ENCODE results near the gene STAT5B. TPM values are rescaled to one million over a fixed set of nuclear protein-coding genes. Genes with fewer than 3 reads are reported as not detected.

Gene STAT5B
- total and polyA plus RNA-seq, 9 of the 15 experiments (the other 6 are each of a cell fraction or from before 2014, with no cell fraction given): 20.8 to 176 (median 92.4) TPM

DNA sequence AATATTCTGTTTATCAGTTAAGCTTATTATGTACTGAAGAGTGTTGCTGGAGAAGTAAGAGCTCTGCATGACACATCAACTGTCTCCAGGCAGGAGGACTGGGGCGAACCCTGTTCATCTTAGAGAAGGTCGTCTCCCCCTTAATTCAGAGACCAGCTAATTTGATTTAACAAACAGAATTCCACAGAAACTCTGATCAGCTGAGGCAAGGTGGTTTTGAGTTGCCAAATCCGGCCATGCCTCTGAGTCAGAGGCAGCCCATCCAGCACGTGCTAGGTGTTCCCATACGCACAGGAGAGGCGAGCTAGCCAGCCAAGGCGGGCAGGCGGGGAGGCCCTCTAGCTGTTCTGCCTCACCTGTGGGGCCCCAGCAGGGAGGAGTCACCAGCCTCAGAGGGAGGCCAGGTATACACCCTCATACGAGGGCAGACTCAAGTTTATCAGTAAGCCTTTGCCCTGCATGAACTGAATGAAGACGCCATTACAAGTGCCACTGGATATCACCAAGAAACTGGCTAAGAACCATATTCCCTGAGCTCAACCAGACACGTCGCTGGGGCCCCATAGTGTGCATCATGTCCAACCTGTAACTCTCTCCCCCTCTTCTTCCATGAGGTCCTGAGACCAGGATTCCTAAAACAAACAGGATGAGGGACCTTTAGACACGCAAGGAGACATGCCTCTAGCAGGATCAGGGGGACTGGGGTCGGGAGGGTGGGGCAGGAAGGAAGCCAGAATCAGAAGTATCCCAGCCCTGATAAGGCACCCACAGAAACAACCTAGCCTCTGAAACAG lies 37.8 kb upstream of the STAT5B start (continued):
- TF ChIP-seq, protein P1, sequence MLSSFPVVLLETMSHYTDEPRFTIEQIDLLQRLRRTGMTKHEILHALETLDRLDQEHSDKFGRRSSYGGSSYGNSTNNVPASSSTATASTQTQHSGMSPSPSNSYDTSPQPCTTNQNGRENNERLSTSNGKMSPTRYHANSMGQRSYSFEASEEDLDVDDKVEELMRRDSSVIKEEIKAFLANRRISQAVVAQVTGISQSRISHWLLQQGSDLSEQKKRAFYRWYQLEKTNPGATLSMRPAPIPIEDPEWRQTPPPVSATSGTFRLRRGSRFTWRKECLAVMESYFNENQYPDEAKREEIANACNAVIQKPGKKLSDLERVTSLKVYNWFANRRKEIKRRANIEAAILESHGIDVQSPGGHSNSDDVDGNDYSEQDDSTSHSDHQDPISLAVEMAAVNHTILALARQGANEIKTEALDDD (IDR thresholded peaks at IDR 0.05): peak; percentile 12; the same call in 1 of the 2 replicates
- TF ChIP-seq FOXJ2 (tag; IDR thresholded peaks at IDR 0.05) (no peak), NFATC3 (IDR thresholded peaks at IDR 0.05) (no peak), ZNF644 (tag; IDR thresholded peaks at IDR 0.05; ENCODE audit: low read depth) (peak; percentile 73), KLF16 (IDR thresholded peaks at IDR 0.05) (no peak), MED1 (CRISPR knock-in tag; IDR thresholded peaks at IDR 0.05; ENCODE audit: borderline replicate concordance) (no peak)
- TF ChIP-seq, protein P2, sequence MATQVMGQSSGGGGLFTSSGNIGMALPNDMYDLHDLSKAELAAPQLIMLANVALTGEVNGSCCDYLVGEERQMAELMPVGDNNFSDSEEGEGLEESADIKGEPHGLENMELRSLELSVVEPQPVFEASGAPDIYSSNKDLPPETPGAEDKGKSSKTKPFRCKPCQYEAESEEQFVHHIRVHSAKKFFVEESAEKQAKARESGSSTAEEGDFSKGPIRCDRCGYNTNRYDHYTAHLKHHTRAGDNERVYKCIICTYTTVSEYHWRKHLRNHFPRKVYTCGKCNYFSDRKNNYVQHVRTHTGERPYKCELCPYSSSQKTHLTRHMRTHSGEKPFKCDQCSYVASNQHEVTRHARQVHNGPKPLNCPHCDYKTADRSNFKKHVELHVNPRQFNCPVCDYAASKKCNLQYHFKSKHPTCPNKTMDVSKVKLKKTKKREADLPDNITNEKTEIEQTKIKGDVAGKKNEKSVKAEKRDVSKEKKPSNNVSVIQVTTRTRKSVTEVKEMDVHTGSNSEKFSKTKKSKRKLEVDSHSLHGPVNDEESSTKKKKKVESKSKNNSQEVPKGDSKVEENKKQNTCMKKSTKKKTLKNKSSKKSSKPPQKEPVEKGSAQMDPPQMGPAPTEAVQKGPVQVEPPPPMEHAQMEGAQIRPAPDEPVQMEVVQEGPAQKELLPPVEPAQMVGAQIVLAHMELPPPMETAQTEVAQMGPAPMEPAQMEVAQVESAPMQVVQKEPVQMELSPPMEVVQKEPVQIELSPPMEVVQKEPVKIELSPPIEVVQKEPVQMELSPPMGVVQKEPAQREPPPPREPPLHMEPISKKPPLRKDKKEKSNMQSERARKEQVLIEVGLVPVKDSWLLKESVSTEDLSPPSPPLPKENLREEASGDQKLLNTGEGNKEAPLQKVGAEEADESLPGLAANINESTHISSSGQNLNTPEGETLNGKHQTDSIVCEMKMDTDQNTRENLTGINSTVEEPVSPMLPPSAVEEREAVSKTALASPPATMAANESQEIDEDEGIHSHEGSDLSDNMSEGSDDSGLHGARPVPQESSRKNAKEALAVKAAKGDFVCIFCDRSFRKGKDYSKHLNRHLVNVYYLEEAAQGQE (IDR thresholded peaks at IDR 0.05; ENCODE audit: borderline replicate concordance): no peak
- TF ChIP-seq, protein P2 (CRISPR knock-in tag; IDR thresholded peaks at IDR 0.05; ENCODE audit: low read depth): peak; percentile 77

All from K562 (cell line).